ENCODE results near the gene SOX18.
A peak's percentile ranks its signal among the peaks of the same experiment; 100 is the strongest.
"Not testable (repeated sequence)": the region's sequence is repeated elsewhere in the genome, so short reads cannot be mapped to it uniquely, and the experiment has no call there.

The SOX18 gene

DNA sequence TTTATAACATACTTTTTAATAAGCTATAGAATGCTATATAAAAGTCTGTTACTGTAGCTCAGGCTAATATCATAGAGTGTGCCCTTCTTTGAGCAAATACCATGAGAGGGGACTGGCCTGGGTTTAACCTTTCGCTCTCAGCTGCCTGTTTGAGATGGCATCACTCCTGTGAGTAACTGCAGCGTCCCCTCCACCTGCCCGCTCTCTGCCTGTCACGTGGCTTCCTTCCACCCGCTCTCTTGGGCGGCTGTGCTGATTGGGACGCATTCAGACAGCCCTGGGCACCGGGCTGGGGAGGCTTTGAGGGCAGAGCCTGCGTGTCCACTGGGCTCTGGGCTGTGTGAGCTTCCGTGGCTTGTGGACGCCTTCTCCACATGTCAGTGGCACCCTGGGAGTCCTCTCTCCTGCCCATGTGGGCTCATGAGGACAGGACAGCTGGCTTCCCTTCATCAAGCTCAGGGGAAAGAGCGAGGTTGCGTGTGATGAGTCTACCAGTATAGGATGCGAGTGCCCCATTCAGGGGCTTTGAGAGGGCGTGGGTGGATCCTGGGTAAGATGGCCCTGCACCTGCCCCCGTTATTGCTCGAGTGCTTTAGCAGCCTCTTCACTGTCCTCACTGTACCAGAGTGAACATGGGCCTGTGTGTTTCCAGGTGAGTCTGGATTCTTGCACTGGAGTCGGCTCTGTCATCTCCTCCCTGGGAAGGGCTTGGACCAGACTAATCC is 24.2 kb downstream of the SOX18 start:
- DNase-seq: no peak

DNA sequence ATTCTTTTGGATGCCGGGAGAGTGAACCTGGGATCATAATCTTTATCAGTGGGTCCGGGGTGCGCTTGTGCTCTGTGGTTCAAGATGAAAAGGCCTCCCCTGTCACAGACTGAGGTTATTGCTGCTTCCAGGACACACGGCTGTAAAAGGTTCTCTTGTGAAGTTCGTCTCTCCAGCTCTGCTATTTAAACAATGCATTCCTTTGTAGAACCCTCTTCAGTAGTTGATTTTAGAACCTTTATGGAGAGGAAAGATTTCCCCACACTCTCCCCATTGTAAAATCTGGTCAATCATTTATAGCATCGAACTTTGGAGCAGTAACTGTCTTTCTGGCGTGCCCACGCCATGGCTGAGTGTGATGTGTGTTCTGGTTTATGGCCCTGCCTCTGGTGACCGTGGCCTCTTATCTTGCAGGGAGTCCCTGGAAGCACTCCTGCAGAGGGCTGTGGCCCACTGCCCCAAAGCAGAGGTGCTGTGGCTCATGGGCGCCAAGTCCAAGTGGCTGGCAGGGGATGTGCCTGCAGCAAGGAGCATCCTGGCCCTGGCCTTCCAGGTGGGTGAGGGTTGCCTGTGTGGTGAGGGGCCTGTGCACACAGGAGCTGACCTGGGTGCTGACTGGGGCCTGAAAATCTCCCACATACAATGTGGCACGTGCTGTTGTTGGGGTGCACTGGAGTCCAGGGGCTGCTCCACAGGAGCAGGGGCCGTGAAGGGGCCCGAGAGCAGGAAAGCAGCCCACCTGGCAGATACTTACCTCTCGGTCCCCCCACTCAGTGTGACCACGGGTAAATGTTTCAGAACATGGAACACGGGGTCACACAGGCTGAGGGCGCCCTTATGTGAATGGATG is 25.1 kb downstream of the SOX18 start:
- no peak for DNase-seq

DNA sequence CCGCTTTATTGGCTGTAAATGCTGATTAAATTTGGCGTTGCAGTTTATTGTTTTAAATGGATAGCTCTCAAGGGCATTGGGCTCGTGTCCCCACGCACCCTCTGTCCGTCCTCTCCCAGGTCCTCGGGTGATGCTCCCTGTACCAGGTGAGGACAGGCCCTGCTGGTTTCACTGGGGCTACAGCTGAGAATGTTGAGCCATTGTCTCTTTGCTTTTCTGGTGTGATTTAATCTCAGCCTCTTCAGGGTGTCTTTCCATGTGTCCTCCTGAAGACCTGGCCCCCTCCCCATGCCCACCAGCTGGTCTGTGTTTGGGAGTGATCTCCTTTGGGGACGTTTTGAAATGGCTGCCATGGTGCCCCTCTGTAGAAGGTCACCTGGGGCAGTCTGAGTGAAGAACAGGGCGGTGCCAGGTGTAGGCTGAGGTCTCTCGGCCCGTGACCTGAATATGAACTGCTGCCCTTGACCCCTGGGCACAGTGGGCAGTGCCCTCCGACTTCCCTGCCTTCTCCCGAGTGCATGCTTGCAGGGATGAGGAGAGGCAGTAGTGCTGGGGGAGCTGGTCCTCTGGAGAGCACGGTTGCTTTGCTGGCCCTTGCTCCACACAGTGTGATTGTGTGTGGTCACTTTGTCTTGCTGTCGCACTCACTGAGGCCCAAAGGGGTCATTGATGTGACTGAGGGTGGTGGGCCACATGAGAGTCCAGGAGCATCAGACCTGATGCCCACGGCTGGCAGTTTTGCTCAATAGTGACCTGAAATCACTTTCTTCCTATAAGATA is 25.9 kb downstream of the SOX18 start:
- DNase-seq: no peak

DNA sequence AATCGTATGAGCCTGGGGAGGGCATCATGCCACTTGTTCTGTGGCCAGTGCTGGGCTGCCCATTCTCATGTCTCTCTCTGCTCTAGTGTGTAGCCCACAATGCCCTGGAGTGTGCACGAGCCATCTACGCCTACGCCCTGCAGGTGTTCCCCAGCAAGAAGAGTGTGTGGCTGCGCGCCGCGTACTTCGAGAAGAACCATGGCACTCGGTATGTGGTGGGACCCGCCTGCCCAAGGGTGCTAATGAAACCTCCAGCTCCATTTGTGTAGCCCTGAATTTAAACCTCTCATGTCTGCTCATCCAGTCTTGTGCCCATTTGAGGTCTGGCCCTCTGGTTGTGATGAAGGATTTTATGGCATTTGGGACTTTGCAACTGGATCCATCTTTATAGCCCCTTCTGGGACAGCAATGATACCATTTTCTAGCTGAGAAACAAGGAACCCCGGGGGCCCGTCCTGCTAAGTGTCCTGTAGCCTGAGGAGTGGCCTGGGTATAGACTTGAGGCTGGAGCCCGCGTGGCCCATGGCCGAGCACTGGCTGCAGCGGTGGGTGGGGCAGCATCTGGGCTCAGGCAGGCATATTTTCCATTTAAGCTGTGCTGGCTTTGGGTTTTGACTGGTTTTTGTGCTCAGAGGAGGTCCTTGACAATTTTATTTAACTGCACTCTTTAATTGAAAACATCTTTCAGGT is 26.6 kb downstream of the SOX18 start:
- no peak for DNase-seq

DNA sequence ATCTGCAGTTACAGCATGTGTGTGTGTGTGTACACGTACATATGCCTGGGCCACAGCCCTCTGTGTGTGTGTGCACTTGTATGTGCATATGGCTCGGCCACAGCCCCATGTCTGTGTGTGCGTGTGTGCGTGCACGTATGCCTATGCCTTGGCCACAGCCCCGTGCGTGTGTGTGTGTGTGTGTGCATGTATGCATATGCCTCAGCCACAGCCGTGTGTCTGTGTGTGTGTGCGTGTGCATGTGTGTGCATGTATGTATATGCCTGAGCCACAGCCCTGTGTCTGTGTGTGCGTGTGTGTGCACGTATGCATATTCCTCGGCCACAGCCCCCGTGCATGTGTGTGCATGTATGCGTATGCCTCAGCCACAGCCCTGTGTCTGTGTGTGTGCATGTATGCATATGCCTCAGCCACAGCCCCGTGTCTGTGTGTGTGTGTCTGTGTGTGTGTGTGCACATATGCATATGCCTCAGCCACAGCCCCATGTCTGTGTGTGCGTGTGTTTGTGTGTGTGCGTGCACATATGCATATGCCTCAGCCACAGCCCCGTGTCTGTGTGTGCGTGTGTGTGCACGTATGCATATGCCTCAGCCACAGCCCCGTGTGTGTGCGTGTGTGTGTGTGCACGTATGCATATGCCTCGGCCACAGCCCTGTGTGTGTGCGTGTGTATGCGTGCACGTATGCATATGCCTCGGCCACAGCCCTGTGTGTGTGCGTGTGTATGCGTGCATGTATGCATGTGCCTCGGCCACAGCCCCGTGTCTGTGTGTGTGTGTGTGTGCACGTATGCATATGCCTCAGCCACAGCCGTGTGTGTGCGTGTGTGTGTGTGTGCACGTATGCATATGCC is 28.1 kb downstream of the SOX18 start:
- DNase-seq: no peak

DNA sequence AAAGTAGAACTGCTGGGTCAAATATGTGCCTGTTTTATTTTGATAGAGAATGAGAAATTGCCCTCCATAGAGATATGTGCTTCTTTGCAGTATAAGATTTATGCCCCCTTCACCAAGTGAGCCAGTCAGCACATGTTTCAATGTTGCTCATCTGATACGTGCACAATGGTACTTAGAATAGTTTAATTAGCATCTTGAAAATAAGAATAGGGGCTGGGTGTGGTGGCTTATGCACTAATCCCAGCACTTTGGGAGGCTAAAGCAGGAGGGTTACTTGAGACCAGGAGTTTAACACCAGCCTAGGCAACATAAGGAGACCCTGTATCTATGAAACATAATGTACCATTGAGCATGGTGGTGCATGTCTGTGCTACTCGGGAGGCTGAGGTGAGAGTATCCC is 33.8 kb downstream of the SOX18 start:
- no peak for DNase-seq

DNA sequence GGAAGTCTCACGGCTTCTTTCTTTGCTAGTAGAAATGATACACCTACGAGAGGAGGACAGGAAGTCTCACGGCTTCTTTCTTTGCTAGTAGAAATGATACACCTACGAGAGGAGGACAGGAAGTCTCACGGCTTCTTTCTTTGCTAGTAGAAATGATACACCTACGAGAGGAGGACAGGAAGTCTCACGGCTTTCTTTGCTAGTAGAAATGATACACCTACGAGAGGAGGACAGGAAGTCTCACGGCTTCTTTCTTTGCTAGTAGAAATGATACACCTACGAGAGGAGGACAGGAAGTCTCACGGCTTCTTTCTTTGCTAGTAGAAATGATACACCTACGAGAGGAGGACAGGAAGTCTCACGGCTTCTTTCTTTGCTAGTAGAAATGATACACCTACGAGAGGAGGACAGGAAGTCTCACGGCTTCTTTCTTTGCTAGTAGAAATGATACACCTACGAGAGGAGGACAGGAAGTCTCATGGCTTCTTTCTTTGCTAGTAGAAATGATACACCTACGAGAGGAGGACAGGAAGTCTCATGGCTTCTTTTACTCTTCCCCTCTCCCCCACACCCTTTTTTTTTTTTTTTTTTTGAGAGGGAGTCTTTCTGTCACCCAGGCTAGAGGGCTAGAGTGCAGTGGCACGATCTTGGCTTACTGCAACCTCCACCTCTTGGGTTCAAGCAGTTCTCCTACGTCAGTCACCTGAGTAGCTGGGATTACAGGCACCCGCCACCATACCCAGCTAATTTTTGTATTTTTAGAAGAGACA is 36.9 kb downstream of the SOX18 start:
- not testable (repeated sequence) for DNase-seq

DNA sequence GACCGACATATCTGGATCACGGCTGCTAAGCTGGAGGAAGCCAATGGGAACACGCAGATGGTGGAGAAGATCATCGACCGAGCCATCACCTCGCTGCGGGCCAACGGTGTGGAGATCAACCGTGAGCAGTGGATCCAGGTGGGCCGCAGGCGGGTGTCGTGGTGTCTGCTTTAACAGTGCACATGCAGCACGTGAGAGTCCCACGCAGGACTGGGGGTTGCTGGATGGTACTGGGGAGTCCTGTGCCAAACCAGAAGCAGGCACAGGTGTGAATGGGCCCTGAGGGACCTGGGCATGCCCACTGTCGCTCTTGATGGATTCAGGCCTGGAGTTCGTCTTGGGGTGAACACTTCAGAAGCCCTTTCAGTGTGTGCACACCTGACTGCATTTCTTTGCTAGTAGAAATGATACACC is 38.1 kb downstream of the SOX18 start:
- no peak for DNase-seq

DNA sequence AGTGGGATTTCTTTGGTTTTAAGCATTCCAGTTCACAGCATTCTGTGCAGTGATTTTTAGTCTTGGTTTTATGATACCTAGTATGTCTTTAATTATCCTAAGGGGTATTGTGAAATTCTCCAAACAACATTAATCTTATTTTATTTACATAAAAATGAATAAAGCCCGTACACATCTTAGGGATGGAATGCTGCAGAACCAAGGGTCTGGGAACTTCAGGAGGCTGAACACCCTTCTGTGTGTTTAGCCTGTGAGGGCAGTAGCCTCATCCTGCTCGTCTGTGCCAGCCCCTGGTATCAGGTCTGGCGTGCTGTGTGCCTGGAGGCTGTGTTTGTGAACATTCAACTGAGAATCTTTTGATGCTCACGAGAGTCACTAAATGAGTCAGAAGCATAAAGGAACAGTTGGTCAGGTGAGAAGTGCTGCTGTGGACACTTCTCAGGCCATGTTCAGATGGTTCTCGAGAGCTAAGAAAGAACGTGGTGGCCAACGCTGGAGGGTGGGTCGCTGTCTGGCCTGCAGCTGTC is 38.7 kb downstream of the SOX18 start:
- no peak for DNase-seq

DNA sequence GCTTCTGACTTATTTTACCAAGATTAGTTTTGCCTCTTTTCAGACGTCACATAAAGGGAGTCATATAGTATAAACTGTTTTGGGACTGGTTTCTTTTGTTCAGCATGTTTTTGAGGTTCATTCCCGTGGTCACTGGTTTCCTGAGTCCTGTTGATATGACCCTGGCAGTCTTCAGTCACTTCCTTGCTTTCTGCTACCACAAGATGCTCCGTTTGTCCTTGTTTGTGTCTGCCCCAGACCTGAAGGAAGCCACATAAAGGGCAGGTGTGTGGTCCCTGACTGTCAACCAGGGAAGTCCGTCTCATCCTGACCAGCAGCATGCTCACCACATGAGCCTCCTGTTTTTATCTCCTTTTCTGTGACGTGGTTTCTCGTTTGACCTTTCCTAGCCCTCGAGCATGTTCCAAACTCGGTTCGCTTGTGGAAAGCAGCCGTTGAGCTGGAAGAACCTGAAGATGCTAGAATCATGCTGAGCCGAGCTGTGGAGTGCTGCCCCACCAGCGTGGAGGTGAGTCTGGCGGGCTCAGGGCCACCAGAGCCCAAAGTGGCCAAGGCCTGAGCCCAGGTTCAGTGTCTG is 39.5 kb downstream of the SOX18 start:
- no peak for DNase-seq

DNA sequence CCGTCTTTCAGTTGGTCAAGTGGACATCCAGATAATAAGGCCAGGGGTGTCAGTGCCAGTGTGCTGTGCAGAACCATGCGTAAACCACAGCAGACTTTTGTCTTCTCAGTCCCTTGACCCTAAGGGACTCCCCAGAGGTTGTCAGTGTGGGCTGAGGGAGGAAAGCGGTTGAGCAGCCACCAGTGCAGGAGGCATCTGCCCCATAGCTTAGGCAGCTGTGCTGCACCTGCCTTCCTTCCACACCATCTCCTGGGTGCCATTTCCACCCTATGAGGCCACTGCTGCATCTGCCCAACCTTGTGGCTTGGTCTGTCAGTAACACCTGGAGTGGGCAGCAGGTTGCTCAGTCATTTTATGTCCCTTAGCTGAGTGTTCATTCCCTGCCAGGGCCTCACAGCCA is 42.5 kb downstream of the SOX18 start:
- DNase-seq: no peak

DNA sequence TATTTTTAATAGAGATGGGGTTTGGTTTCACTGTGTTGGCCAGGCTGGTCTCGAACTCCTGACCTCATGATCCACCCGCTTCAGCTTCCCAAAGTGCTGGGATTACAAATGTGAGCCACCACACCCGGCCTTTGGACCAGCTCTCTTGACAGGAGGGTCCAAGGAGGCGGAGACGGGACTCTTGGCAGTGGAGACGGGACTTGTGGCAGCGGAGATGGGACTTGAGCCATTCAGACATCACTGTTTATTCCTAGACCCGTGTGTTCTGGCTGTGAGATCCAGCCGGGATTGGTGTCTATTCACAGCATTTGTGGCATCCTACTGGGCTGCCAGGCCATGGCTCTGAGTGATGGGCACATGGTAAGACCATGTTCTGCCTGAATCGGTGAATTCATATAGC is 42.9 kb downstream of the SOX18 start:
- peak in 9 of 51 donors; percentile 7 to 28 (median 15) for DNase-seq

DNA sequence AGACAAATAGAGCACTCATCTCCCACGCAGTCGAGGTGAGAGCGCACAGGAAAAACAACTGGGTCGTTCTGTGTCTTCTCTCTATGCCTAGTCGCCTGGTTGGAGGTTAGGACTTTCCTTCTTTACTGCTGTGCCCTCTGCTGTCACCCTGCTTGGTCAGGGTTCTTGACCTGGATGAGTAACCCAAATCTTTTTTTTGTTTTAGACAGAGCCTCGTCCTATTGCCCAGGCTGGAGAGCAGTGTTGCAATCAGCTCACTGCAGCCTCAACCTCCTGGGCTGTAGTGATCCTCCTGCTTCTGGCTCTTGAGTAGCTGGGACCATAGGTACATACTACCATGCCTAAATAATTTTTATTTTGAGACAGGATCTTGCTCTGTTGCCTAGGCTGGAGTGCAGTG is 44.0 kb downstream of the SOX18 start:
- no peak for DNase-seq

DNA sequence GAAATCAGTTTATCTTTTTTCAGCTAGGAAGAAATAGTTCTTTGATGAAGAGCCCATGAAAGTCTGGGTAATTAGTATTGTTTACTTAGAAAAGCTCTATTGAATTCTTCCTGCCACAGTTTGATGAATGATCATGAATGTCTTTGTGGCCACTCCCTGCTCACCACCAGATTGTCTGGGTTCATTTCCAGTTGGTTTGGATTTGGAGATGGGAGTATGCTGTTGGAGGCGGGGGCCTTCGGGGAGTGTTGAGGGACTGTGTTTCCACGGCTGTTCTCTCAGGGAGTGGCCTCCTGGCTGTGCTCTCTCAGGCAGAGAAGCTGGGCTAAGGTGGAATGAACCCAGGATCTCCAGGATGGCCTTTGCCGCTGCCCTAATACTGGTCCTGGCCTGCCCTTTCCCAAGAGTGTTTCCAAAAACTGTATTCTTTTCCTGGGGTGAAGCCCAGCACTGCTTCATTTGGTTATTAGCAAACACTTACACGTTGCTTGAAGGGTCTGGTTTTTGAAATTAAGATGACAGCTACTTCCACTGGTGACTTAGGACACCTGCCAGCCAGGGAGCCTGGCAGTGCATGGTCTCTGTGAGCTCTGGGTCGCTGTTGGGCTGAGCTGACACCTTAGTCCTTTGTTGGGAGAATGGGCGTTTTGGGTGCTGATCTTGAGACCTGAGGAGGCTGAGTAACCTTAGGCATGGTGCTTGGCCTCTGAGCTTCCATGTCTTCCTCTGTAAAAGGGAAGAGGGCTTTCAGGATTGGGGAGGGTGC is 45.3 kb downstream of the SOX18 start:
- DNase-seq: no peak

DNA sequence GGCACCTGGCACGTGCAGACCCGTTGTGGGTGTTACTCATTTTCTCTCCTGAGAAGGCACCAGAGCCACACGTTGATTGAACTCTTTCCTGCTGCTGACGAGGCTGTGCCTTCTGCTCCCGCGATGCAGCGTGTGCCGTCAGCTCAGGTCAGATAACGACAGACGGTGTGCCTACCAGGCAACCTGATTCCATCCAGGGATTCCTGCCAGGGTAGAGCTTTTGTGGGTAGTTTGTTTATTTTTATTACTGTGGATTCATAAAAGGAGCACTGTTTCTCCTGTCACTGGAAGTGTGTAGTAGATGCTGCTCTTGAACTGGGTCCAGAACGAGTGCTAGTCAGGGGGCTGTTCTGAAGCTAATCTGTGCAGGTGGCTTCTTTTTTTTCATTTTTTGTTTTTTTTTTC is 47.8 kb downstream of the SOX18 start:
- peak in 1 of 51 donors; percentile 4 for DNase-seq

DNA sequence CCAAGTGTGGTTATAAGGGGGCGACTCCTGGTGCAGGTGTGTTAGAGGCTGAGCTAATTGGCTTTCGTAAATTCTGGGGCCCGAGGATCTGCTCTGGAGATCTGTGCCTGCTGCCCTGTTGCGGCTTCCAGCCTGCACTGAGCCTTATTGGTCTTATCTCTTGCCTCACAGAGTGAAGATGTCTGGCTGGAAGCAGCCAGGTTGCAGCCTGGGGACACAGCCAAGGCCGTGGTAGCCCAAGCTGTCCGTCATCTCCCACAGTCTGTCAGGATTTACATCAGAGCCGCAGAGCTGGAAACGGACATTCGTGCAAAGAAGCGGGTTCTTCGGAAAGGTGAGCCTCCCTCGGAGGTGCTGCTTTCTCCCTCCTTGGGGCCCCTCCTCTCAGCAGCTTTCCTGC is 48.5 kb downstream of the SOX18 start:
- no peak for DNase-seq
